Activated CD8-positive, alpha-beta memory T cell treated with anti-CD3 and anti-CD28 coated beads, Interleukin-2, amount 50 U/mL, for 24 hours (primary cell): ENCODE results near the gene SLC13A5.
"Not testable (repeated sequence)": the region's sequence is repeated elsewhere in the genome, so short reads cannot be mapped to it uniquely, and the experiment has no call there.

Experiments used
- DNase-seq: peaks from one replicate; pipeline ENCODE4 v3.0.0-alpha.2; 2020; ENCODE audit errors: extremely low read depth

SLC13A5 gene

GRCh38 chr17:6711081-6711674 lies 2.0 kb downstream of the SLC13A5 start:
- no peak for DNase-seq

GRCh38 chr17:6710317-6710716 lies 2.9 kb downstream of the SLC13A5 start:
- no peak for DNase-seq

- DNase-seq = no peak
Observed at GRCh38 chr17:6708357-6708961, 4.7 kb downstream of the SLC13A5 start.

- DNase-seq = no peak
Observed at GRCh38 chr17:6706996-6707395, 6.2 kb downstream of the SLC13A5 start.

GRCh38 chr17:6706499-6706898 lies 6.7 kb downstream of the SLC13A5 start:
- no peak for DNase-seq

- DNase-seq = no peak
Observed at GRCh38 chr17:6704470-6705052, 8.6 kb downstream of the SLC13A5 start.

GRCh38 chr17:6703751-6704150 lies 9.4 kb downstream of the SLC13A5 start:
- DNase-seq = no peak

- DNase-seq = no peak
Observed at GRCh38 chr17:6702567-6703215, 10.5 kb downstream of the SLC13A5 start.

- no peak for DNase-seq
Observed at GRCh38 chr17:6701719-6702118, 11.4 kb downstream of the SLC13A5 start.

- DNase-seq = no peak
Observed at GRCh38 chr17:6700948-6701307, 12.2 kb downstream of the SLC13A5 start.

GRCh38 chr17:6699997-6700947 lies 12.9 kb downstream of the SLC13A5 start:
- DNase-seq = no peak

- no peak for DNase-seq
Observed at GRCh38 chr17:6698004-6698403, 15.2 kb downstream of the SLC13A5 start.

GRCh38 chr17:6696906-6697305 lies 16.3 kb downstream of the SLC13A5 start:
- DNase-seq = no peak

- no peak for DNase-seq
Observed at GRCh38 chr17:6695565-6695964, 17.6 kb downstream of the SLC13A5 start.

- no peak for DNase-seq
Observed at GRCh38 chr17:6695051-6695450, 18.1 kb downstream of the SLC13A5 start.

- DNase-seq = not testable (repeated sequence)
Observed at GRCh38 chr17:6691958-6692357, 21.2 kb downstream of the SLC13A5 start.

- DNase-seq = no peak
Observed at GRCh38 chr17:6691546-6691945, 21.6 kb downstream of the SLC13A5 start.

- no peak for DNase-seq
Observed at GRCh38 chr17:6690641-6691040, 22.5 kb downstream of the SLC13A5 start.

GRCh38 chr17:6688944-6689343 lies 24.2 kb downstream of the SLC13A5 start:
- DNase-seq = no peak

GRCh38 chr17:6686026-6686425 lies 27.1 kb downstream of the SLC13A5 start:
- no peak for DNase-seq

GRCh38 chr17:6684881-6685767 lies 28.0 kb downstream of the SLC13A5 start:
- no peak for DNase-seq
